Activated naive CD4-positive, alpha-beta T cell treated with anti-CD3 and anti-CD28 coated beads, Interleukin-2, amount 50 U/mL, for 24 hours (primary cell): Measurements from ENCODE around the gene SFXN1.
"Not testable (repeated sequence)": the region's sequence is repeated elsewhere in the genome, so short reads cannot be mapped to it uniquely, and the experiment has no call there.

Experiments
- H3K27ac Mint-ChIP-seq: one replicate; pipeline ENCODE4 v1.8.0; 2021; ENCODE audit warnings: mild to moderate bottlenecking, mixed read lengths
- H3K27me3 Mint-ChIP-seq: one replicate; pipeline ENCODE4 v1.8.0; 2021; ENCODE audit warnings: mixed read lengths
- H3K36me3 Mint-ChIP-seq: one replicate; pipeline ENCODE4 v1.8.0; 2021; ENCODE audit warnings: mixed read lengths
- H3K4me1 Mint-ChIP-seq: one replicate; pipeline ENCODE4 v1.8.0; 2021; ENCODE audit warnings: mixed read lengths
- H3K4me3 Mint-ChIP-seq: one replicate; pipeline ENCODE4 v1.8.0; 2021; ENCODE audit warnings: mild to moderate bottlenecking, mixed read lengths
- H3K9me3 Mint-ChIP-seq: one replicate; pipeline ENCODE4 v1.8.0; 2021; ENCODE audit warnings: mixed read lengths

Gene SFXN1

DNA sequence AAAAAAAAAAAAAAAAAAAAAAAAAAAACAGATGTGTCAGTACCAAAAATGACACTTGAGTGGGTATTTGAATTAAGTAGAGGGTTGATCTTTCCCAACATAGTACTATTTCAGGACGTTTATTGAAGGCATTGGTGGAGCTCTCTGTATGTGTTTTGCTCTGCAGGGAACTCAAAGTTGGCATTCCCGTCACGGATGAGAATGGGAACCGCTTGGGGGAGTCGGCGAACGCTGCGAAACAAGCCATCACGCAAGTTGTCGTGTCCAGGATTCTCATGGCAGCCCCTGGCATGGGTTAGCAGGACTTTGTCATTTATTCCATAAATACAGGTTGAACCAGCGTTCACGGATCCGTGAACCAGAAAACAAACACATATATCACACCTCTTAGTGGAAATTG, 34.9 kb downstream of the SFXN1 start:
- H3K4me3 Mint-ChIP-seq = no peak overlapping the region
- peaks cover 70% of the 10 kb centered on the region for H3K4me1 Mint-ChIP-seq
- peak overlapping the region; percentile 88 for H3K27ac Mint-ChIP-seq
- no peaks in the 10 kb centered on the region for H3K27me3 Mint-ChIP-seq
- peaks cover 62% of the 10 kb centered on the region for H3K36me3 Mint-ChIP-seq
- H3K9me3 Mint-ChIP-seq = peaks cover 3% of the 10 kb centered on the region

DNA sequence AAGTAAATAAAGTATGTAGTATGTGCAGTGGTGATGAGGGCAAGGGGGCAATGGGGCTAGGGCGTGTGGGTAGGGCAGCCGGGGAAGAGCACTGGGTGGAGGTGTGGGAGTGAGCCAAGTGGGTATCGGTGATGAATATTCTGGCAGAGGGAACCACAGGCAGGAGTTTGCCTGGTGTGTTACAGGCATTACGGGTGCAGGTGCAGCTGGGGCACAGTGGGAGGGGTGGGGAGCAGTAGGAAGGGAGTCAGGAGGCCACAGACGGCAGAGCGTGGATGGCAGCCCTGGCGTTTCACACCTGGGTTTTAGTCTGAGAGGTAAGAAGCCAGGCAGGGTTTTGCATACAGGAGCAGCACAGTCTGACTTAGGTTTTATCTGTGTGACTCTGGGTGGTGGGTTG, 35.4 kb downstream of the SFXN1 start:
- Mint-ChIP-seq H3K36me3 (peaks cover 64% of the 10 kb centered on the region), H3K4me3 (no peak overlapping the region), H3K27ac (peak overlapping the region; percentile 88), H3K27me3 (no peaks in the 10 kb centered on the region), H3K4me1 (peaks cover 73% of the 10 kb centered on the region), H3K9me3 (peaks cover 7% of the 10 kb centered on the region)

DNA sequence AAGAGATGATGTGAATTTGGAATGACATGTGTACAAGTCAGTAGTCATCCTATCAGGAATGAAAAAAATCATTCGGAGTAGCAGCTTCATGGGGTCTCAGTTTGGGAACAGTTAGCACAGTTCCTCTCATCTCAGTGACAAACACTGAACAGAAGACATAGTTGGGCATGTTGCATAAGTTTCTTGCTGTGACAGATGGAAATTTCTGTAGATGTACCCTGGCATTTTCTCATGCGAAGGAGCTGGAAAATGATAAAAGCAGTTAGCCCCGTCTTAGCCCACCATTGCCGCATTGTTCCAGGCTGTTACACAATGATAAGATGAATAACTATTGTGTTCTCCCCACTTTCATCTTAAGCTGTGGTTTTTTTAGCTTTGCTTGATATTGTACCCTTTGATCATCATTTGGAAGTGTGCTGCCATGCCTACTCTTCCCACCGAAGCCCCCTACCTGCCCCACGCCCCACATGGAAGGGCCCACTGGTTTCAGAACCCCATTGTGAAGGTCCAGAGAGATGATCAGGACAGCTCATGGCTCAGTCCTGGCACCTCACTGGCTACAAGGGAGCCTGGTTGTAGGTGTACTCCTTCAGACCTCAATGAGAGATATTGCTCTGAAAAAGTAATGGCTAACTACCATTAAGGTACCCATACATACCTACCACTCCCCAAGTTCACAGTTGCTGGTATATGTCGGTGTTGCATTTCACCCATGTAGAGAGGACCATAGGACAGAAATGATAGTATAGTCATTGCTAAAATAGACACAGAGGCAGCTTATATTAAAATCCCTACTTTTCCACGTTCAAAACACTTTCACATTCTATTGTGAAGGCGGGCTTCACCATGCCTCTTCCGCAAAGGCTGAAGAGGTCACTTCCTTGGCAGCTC, 38.8 kb downstream of the SFXN1 start:
- Mint-ChIP-seq H3K9me3 (peaks cover 15% of the 10 kb centered on the region), H3K4me1 (peaks cover 85% of the 10 kb centered on the region), H3K27me3 (no peaks in the 10 kb centered on the region), H3K4me3 (peak overlapping the region; percentile 97), H3K36me3 (peaks cover 70% of the 10 kb centered on the region), H3K27ac (peak overlapping the region; percentile 100)

DNA sequence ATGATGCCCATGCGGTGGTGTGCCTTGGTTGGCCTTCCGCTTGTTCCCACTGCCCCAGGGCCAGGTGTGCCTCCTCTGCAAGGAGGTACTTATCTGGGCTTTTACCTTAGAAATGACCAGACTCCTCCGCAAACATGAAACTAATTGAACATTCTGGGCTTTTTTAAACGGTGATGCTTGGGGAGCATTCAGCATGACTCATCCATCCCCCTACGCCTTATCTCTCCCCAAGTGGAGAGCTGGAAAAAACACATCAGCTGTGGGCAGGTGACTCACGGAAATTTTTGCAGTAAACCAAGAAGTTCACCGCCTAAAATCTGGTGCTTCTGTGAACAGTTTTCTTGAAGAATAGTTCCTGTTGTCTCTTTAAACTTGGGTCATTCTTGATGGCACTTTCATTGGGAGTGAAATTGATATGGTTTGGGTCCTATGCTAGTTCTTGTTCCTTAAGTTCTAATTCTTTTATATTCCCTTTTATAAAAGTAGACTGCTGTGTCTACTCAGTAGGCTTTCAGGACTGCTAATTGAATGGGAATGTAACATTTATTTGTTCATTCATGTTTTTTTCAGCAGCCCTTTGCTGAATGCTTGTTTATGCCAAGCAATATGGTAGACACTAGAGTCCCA, 39.6 kb downstream of the SFXN1 start:
- no peaks in the 10 kb centered on the region for H3K27me3 Mint-ChIP-seq

DNA sequence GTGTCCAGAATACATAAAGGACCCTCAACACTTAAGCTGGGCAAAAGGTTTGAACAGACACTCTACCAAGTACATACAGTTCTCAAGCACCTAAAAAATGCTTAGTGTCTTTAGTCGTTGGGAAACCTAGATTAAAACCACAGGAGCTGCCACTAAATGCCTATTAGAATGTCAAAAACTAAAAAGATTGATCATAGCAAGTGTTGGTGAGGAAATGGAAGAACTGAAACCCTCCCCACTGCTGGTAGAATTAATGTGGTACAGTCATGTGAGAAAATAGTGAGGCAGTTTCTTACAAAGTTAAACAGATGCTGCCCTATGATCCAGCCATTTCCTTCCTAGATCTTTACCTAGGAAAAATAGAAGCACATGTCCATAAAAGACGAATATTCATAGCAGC, 40.6 kb downstream of the SFXN1 start:
- Mint-ChIP-seq H3K4me3 (peak overlapping the region; percentile 97), H3K27me3 (no peaks in the 10 kb centered on the region), H3K9me3 (peaks cover 15% of the 10 kb centered on the region), H3K36me3 (peaks cover 72% of the 10 kb centered on the region), H3K27ac (peak overlapping the region; percentile 100), H3K4me1 (peaks cover 80% of the 10 kb centered on the region)

More for the DNA sequence above, 39.6 kb downstream of the SFXN1 start:
- H3K4me3 Mint-ChIP-seq = peak overlapping the region; percentile 97
- H3K4me1 Mint-ChIP-seq = peaks cover 85% of the 10 kb centered on the region
- H3K9me3 Mint-ChIP-seq = peaks cover 15% of the 10 kb centered on the region
- H3K27ac Mint-ChIP-seq = peak overlapping the region; percentile 100
- H3K36me3 Mint-ChIP-seq = peaks cover 74% of the 10 kb centered on the region

DNA sequence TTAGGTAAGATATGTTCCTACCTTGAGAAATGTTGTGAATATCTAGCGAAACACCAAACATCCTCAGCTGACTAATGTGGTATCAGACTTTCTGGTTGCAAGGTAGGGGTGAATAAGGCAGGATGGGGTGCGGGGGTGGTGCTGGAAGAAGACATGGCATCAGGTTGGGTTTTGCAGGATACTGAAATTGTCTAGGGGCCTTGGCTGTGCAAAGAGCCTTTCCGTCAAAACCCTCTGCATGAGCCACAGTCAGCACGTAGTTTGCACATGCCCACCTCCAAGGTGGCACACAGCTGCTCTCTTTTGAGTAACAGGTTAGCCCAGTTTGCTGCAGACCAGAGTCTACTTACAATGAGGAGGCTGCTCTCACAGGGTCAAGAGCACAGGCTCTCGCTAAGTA, 42.0 kb downstream of the SFXN1 start:
- peaks cover 15% of the 10 kb centered on the region for H3K9me3 Mint-ChIP-seq
- peaks cover 79% of the 10 kb centered on the region for H3K4me1 Mint-ChIP-seq
- peak overlapping the region; percentile 100 for H3K27ac Mint-ChIP-seq
- no peaks in the 10 kb centered on the region for H3K27me3 Mint-ChIP-seq
- peak overlapping the region; percentile 97 for H3K4me3 Mint-ChIP-seq
- H3K36me3 Mint-ChIP-seq = peaks cover 75% of the 10 kb centered on the region

DNA sequence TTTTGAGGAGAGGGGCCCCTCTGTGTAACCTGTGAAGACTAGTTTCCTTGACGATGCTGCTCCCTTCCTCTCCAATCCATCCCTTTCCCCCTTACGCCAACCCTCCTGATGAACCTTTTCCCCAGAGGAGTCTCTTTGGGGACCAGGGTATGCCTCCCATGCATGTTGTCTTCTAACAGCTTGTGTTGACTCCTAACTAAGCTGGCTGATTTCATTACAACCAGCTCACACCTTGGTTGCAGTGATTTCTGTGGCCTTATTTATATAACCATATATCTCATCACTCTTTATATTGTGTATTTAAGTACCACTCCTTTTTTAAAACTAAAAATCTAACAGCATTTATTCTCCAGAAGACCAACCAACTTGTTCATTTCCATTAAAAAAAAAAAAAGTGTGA, 42.5 kb downstream of the SFXN1 start:
- peaks cover 75% of the 10 kb centered on the region for H3K36me3 Mint-ChIP-seq
- peaks cover 15% of the 10 kb centered on the region for H3K9me3 Mint-ChIP-seq
- peaks cover 74% of the 10 kb centered on the region for H3K4me1 Mint-ChIP-seq
- peak overlapping the region; percentile 100 for H3K27ac Mint-ChIP-seq
- H3K27me3 Mint-ChIP-seq = no peaks in the 10 kb centered on the region
- H3K4me3 Mint-ChIP-seq = peak overlapping the region; percentile 97

DNA sequence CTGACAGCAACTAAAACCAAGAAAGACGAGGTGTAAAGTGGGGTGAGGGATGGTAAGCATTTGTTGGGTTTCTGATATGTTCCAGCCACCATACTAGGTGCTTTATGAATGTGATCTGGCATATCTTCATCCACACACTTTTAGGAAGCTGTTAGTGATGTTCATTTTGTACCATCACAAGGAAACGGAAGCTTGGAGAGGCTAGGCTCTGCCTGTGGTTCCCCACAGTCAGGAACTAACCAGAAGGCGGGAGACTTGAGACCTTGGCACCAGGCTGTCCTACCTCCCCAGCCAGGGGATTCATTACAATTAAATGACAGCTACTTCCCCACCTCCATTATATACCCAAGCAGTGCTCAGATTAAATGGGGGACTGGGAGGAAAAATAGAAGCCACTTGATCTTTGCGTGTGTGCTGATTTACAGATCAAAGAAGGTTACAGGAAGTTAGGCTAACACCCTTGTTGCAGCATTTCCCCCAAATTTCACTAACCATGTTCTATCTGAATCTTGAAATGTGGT, 43.0 kb downstream of the SFXN1 start:
- Mint-ChIP-seq H3K36me3 (peaks cover 76% of the 10 kb centered on the region), H3K27me3 (no peaks in the 10 kb centered on the region), H3K4me3 (peak overlapping the region; percentile 97), H3K9me3 (peaks cover 15% of the 10 kb centered on the region), H3K4me1 (peaks cover 72% of the 10 kb centered on the region), H3K27ac (peak overlapping the region; percentile 100)

- peaks cover 12% of the 10 kb centered on the region for H3K9me3 Mint-ChIP-seq
- peaks cover 68% of the 10 kb centered on the region for H3K4me1 Mint-ChIP-seq
- H3K4me3 Mint-ChIP-seq = peak overlapping the region; percentile 97
- no peaks in the 10 kb centered on the region for H3K27me3 Mint-ChIP-seq
- peak overlapping the region; percentile 100 for H3K27ac Mint-ChIP-seq
- peaks cover 70% of the 10 kb centered on the region for H3K36me3 Mint-ChIP-seq
These were observed 44.9 kb downstream of the SFXN1 start for GRCh38 chr5:175523292-175523691.

DNA sequence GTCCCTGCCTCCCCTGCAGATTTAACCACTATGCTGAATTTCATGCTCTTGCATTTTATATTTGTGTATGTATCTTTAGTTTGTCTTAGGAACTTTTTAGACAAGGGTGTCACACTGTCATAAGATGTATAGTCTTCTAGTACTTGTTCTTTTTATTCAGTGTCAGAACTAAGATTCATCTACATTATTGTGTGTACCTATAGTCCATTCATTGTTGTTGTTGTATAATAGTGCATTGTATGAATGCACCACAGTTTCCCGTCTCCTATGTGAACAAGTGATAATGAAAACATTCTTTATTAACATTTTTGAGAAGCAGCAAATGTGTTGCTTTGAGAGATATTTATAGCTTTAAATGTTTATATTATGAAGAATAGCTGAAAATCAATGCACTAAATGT, 45.9 kb downstream of the SFXN1 start:
- H3K9me3 Mint-ChIP-seq = peaks cover 4% of the 10 kb centered on the region
- H3K4me3 Mint-ChIP-seq = peak overlapping the region; percentile 93
- H3K36me3 Mint-ChIP-seq = peaks cover 64% of the 10 kb centered on the region
- peaks cover 66% of the 10 kb centered on the region for H3K4me1 Mint-ChIP-seq
- no peaks in the 10 kb centered on the region for H3K27me3 Mint-ChIP-seq
- peak overlapping the region; percentile 97 for H3K27ac Mint-ChIP-seq

GRCh38 chr5:175526691-175527090, 48.3 kb downstream of the SFXN1 start:
- H3K27ac Mint-ChIP-seq = peak overlapping the region; percentile 88
- H3K36me3 Mint-ChIP-seq = peaks cover 56% of the 10 kb centered on the region
- no peaks in the 10 kb centered on the region for H3K27me3 Mint-ChIP-seq
- no peaks in the 10 kb centered on the region for H3K9me3 Mint-ChIP-seq
- peak overlapping the region; percentile 93 for H3K4me3 Mint-ChIP-seq
- peaks cover 55% of the 10 kb centered on the region for H3K4me1 Mint-ChIP-seq

DNA sequence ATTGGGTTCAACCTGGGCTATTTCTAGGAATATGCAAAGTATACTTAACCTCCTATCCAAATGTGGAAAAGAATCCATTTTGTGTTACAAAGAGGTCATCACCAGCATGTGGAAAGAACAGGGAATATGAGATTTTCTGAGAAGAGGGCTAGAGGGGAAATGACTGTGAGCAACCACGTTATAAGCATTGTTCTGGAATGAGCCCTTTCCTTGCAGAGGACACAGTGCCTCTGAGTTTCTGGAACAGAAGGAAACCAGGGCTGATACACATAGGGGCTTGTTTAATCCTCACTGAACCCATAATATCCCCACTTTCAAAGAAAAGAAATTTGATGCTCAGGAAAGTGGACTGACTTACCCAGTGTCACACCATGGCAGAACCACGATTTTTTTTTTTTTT, 53.0 kb downstream of the SFXN1 start:
- H3K36me3 Mint-ChIP-seq = peaks cover 30% of the 10 kb centered on the region
- H3K4me1 Mint-ChIP-seq = peaks cover 67% of the 10 kb centered on the region
- H3K9me3 Mint-ChIP-seq = no peaks in the 10 kb centered on the region
- no peaks in the 10 kb centered on the region for H3K27me3 Mint-ChIP-seq
- peak overlapping the region; percentile 83 for H3K27ac Mint-ChIP-seq
- H3K4me3 Mint-ChIP-seq = no peak overlapping the region

DNA sequence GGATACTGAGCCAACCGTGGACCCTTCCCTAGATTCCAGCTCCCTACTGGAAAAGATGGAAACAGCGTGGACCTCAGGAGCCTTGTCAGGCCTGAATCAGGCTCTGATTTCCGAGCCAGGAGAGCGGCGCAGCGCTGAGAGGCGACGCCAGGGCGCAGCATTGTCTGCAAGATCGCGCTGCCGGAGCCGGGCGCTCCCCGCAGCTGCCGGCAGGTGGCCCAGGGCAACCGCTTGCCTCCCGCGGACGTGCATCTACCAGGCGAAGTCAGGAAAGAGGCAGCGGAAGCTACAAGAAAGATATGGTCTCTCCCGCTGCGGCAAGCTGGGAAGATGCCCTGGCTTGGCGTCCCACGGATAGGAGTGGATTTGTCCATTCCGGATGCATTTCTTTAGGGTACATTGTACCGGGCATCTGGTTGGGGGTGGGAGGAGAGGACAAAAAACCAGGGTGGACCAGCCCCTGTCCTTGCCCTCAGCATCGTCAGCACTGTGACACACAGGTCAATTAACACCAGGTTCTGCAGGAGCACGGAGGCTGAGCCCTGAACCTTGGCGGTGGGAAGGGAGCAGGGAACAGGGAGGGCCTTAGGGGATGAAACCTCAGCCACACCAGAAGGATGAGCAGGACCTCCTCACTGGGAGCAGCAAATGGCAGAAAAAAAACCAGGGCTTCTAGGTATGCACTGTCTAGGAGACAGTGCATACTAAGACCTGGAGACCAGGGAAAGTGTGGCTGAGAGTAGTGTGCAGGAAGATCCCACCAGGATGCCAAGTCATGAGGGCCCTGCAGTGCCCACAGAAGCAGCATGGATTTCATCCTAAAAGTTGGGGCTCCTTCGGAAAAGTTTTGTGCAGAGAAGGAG, 55.9 kb downstream of the SFXN1 start:
- Mint-ChIP-seq H3K27me3 (no peaks in the 10 kb centered on the region), H3K4me3 (peak overlapping the region; percentile 73), H3K4me1 (peaks cover 45% of the 10 kb centered on the region), H3K9me3 (no peaks in the 10 kb centered on the region), H3K36me3 (peaks cover 15% of the 10 kb centered on the region), H3K27ac (no peak overlapping the region)

DNA sequence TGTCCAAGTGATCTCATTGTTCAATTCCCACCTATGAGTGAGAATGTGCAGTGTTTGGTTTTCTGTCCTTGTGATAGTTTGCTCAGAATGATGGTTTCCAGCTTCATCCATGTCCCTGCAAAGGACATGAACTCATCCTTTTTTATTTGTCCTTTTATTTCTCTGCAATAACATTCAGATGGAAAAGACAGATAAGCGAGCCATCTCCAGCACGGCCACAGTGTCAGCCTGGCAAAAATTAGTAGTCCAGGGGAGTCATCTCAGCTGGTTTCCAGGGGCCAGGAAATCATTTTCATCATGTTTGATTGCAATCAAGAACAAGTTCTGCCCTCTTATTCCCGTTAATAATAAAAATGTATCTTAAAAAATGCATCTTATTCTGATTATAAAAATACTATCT, 57.0 kb downstream of the SFXN1 start:
- H3K4me3 Mint-ChIP-seq, H3K27ac Mint-ChIP-seq, H3K36me3 Mint-ChIP-seq, H3K27me3 Mint-ChIP-seq, H3K9me3 Mint-ChIP-seq: not testable (repeated sequence)
- H3K4me1 Mint-ChIP-seq = peaks cover 38% of the 10 kb centered on the region

DNA sequence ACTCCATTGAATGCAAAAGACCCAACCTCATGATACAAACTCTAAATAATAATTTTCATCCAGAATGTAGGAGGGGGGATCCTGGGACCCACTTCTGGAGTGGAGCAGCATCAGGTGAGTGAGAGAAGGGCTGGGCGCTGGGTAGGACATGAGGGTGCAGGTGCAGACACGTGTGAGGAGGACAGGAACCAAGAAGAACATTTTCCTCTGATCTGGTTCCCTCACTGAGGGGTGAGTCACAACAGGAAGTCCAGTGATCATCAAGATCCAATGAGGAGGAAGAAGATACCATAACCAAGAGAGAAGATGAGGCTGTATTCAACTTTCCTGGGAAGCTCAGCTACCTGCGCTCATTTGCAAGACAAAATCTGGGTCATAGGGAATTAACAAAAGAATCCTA, 57.4 kb downstream of the SFXN1 start:
- H3K4me1 Mint-ChIP-seq = peaks cover 36% of the 10 kb centered on the region
- no peak overlapping the region for H3K4me3 Mint-ChIP-seq
- no peaks in the 10 kb centered on the region for H3K9me3 Mint-ChIP-seq
- no peaks in the 10 kb centered on the region for H3K27me3 Mint-ChIP-seq
- H3K27ac Mint-ChIP-seq = peak overlapping the region; percentile 36
- H3K36me3 Mint-ChIP-seq = peaks cover 7% of the 10 kb centered on the region
